Progenitor cell of endocrine pancreas (in vitro differentiated cells): ENCODE results near the gene CRISP1. TPM values are rescaled to one million over a fixed set of nuclear protein-coding genes. Genes with fewer than 3 reads are reported as not detected.
"Not testable (repeated sequence)": the region's sequence is repeated elsewhere in the genome, so short reads cannot be mapped to it uniquely, and the experiment has no call there.

ENCODE experiments used
- DNase-seq: peaks from one replicate; pipeline ENCODE4 v3.0.0; 2021; ENCODE audit warnings: low spot score; ENCODE audit not compliant: unreplicated experiment
- H3K27ac Mint-ChIP-seq: 2 replicates; pipeline ENCODE4 v1.8.0; 2021; ENCODE audit warnings: mild to moderate bottlenecking, moderate library complexity, mixed read lengths
- H3K27me3 Mint-ChIP-seq: 2 replicates; pipeline ENCODE4 v1.8.0; 2021; ENCODE audit warnings: mixed read lengths
- H3K36me3 Mint-ChIP-seq: 2 replicates; pipeline ENCODE4 v1.8.0; 2022; ENCODE audit warnings: mixed read lengths; ENCODE audit not compliant: insufficient read depth
- H3K4me1 Mint-ChIP-seq: 2 replicates; pipeline ENCODE4 v1.8.0; 2021; ENCODE audit warnings: low read depth, mixed read lengths
- H3K4me3 Mint-ChIP-seq: 2 replicates; pipeline ENCODE4 v1.8.0; 2021; ENCODE audit warnings: low read depth, mild to moderate bottlenecking, moderate library complexity, mixed read lengths
- H3K9me3 Mint-ChIP-seq: 2 replicates; pipeline ENCODE4 v1.8.0; 2021; ENCODE audit warnings: low read depth, mixed read lengths
- CTCF ChIP-seq: fragments of 200-600 bp; sonication (generic); IDR thresholded peaks from one replicate; pipeline ENCODE4 v1.5.0; 2021; ENCODE audit warnings: antibody characterized with exemption, mild to moderate bottlenecking; ENCODE audit not compliant: unreplicated experiment
- total RNA-seq: library from RNA; stranded (reverse); gene quantifications from 2 replicates; pipeline ENCODE4 v1.2.1, GENCODE V29; 2021

Gene CRISP1
- total RNA-seq, 1 donor from 2014 or later, result not detected

- Mint-ChIP-seq H3K27me3 (no peaks in the 10 kb centered on the region), H3K4me1 (peaks cover 3% of the 10 kb centered on the region), H3K27ac (no peak overlapping the region), H3K9me3 (no peaks in the 10 kb centered on the region), H3K36me3 (no peaks in the 10 kb centered on the region), H3K4me3 (no peak overlapping the region)
- TF ChIP-seq CTCF, result no peak
- DNase-seq, result no peak
These were observed 43.2 kb upstream of the CRISP1 start for GRCh38 chr6:49909563-49909962.

GRCh38 chr6:49906526-49906925 is 40.2 kb upstream of the CRISP1 start:
- Mint-ChIP-seq H3K36me3 (no peaks in the 10 kb centered on the region), H3K4me3 (no peak overlapping the region), H3K27me3 (no peaks in the 10 kb centered on the region), H3K9me3 (no peaks in the 10 kb centered on the region), H3K4me1 (no peaks in the 10 kb centered on the region), H3K27ac (no peak overlapping the region)
- no peak for TF ChIP-seq CTCF
- DNase-seq, result no peak

- no peak overlapping the region for H3K4me3 Mint-ChIP-seq
- H3K36me3 Mint-ChIP-seq, result no peaks in the 10 kb centered on the region
- H3K4me1 Mint-ChIP-seq, result no peaks in the 10 kb centered on the region
- no peak overlapping the region for H3K27ac Mint-ChIP-seq
- DNase-seq, result no peak
- TF ChIP-seq CTCF, result no peak
- no peaks in the 10 kb centered on the region for H3K27me3 Mint-ChIP-seq
- no peaks in the 10 kb centered on the region for H3K9me3 Mint-ChIP-seq
These were observed 39.0 kb upstream of the CRISP1 start for GRCh38 chr6:49905296-49905695.

- no peak for DNase-seq
- no peaks in the 10 kb centered on the region for H3K9me3 Mint-ChIP-seq
- no peak for TF ChIP-seq CTCF
- no peaks in the 10 kb centered on the region for H3K4me1 Mint-ChIP-seq
- H3K27ac Mint-ChIP-seq, result no peak overlapping the region
- no peaks in the 10 kb centered on the region for H3K36me3 Mint-ChIP-seq
- H3K27me3 Mint-ChIP-seq, result no peaks in the 10 kb centered on the region
- H3K4me3 Mint-ChIP-seq, result no peak overlapping the region
These were observed 36.5 kb upstream of the CRISP1 start for GRCh38 chr6:49902856-49903255.

GRCh38 chr6:49898904-49899566 is 32.7 kb upstream of the CRISP1 start:
- no peak for DNase-seq
- Mint-ChIP-seq H3K36me3 (no peaks in the 10 kb centered on the region), H3K9me3 (peaks cover 25% of the 10 kb centered on the region), H3K27me3 (no peaks in the 10 kb centered on the region), H3K4me3 (no peak overlapping the region), H3K4me1 (no peaks in the 10 kb centered on the region), H3K27ac (no peak overlapping the region)
- TF ChIP-seq CTCF, result no peak

GRCh38 chr6:49895553-49895952 is 29.2 kb upstream of the CRISP1 start:
- not testable (repeated sequence) for DNase-seq, H3K4me1 Mint-ChIP-seq, H3K27me3 Mint-ChIP-seq, H3K36me3 Mint-ChIP-seq, H3K4me3 Mint-ChIP-seq, H3K27ac Mint-ChIP-seq
- peaks cover 33% of the 10 kb centered on the region for H3K9me3 Mint-ChIP-seq
